Measurements from ENCODE around the gene FBXO28. TPM values are rescaled to one million over a fixed set of nuclear protein-coding genes. Genes with fewer than 3 reads are reported as not detected.

Gene FBXO28
- total RNA-seq, 1 donor from 2014 or later: 26.1 TPM

GRCh38 chr1:224157316-224157715 lies 43.4 kb downstream of the FBXO28 start:
- Mint-ChIP-seq H3K4me3 (no peak overlapping the region), H3K4me1 (ENCODE audit: unreplicated experiment) (no peaks in the 10 kb centered on the region), H3K27ac (no peak overlapping the region), H3K27me3 (no peaks in the 10 kb centered on the region), H3K9me3 (no peaks in the 10 kb centered on the region), H3K36me3 (peaks cover 20% of the 10 kb centered on the region)
- TF ChIP-seq, protein P1, sequence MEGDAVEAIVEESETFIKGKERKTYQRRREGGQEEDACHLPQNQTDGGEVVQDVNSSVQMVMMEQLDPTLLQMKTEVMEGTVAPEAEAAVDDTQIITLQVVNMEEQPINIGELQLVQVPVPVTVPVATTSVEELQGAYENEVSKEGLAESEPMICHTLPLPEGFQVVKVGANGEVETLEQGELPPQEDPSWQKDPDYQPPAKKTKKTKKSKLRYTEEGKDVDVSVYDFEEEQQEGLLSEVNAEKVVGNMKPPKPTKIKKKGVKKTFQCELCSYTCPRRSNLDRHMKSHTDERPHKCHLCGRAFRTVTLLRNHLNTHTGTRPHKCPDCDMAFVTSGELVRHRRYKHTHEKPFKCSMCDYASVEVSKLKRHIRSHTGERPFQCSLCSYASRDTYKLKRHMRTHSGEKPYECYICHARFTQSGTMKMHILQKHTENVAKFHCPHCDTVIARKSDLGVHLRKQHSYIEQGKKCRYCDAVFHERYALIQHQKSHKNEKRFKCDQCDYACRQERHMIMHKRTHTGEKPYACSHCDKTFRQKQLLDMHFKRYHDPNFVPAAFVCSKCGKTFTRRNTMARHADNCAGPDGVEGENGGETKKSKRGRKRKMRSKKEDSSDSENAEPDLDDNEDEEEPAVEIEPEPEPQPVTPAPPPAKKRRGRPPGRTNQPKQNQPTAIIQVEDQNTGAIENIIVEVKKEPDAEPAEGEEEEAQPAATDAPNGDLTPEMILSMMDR (conservative IDR thresholded peaks at IDR 0.05): no peak
- DNase-seq (ENCODE audit: extremely low spot score, unreplicated experiment): no peak

DNA sequence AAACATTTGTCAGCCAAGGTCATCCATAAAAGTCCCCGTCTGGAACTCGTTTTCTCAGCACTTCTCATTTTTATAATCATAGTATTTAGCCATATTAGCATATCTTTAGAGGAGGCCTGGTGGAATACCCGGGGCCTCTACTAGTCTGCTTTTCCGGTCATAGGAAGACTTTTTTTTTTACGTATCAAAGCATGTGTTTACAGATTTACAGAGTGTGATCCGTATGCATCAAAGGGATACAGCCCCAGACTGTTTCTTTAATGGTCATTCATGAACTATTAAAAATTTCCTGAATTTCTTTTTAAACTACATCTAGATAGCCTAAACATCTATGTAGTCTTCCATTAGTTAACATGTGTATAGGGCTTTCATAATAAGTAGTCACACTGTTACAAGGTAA lies 45.6 kb downstream of the FBXO28 start:
- Mint-ChIP-seq H3K27me3 (no peaks in the 10 kb centered on the region), H3K27ac (no peak overlapping the region), H3K36me3 (peaks cover 20% of the 10 kb centered on the region), H3K9me3 (no peaks in the 10 kb centered on the region), H3K4me3 (no peak overlapping the region), H3K4me1 (ENCODE audit: unreplicated experiment) (peaks cover under 1% of the 10 kb centered on the region)
- no peak for DNase-seq (ENCODE audit: extremely low spot score, unreplicated experiment)
- TF ChIP-seq, protein P1 (conservative IDR thresholded peaks at IDR 0.05): no peak

DNA sequence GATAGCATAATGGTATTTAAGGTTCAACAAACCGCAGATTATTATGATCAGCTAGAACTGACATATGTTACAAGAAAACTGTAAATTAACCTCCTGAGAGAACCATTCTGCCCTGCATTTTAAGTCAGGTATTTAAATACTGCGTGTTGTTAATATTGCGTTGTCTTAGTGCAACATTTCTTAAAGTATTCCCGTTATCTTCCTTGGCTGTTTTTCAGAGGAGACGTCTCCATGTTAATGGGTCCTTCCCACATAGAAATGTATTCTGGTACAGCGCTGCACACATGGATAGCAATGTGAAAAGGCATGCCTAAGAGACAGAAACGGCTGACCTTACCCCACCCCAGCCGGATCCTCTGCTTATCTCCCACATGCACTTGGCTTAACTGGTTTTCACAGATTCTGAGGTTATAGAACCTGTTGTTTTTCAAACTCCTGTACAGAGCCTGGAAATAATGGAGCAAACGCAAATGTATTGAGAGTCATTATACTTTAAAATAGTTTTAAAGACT lies 46.3 kb downstream of the FBXO28 start:
- Mint-ChIP-seq H3K36me3 (peaks cover 20% of the 10 kb centered on the region), H3K27ac (no peak overlapping the region), H3K4me1 (ENCODE audit: unreplicated experiment) (peaks cover 4% of the 10 kb centered on the region), H3K9me3 (no peaks in the 10 kb centered on the region), H3K27me3 (no peaks in the 10 kb centered on the region), H3K4me3 (no peak overlapping the region)
- DNase-seq (ENCODE audit: extremely low spot score, unreplicated experiment): no peak
- TF ChIP-seq, protein P1 (conservative IDR thresholded peaks at IDR 0.05): no peak

DNA sequence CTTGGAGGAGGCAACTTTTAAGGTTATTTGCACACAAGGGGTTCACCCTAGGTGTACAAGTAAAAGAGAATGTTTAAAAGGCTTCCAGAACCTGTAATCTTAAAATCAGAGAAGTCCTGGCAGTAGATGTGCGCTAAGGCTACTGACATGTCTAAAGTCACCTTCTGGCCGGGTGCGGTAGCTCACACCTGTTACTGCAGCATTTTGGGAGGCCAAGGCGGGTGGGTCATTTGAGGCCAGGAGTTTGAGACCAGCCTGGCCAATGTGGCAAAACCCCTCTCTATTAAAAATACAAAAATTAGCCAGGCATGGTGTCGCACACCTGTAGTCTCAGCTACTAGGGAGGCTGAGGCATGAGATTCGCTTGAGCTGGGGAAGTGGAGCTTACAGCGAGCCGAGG lies 48.9 kb downstream of the FBXO28 start:
- TF ChIP-seq, protein P1 (conservative IDR thresholded peaks at IDR 0.05): no peak
- Mint-ChIP-seq H3K9me3 (no peaks in the 10 kb centered on the region), H3K4me1 (ENCODE audit: unreplicated experiment) (peaks cover 4% of the 10 kb centered on the region), H3K4me3 (no peak overlapping the region), H3K36me3 (peaks cover 6% of the 10 kb centered on the region), H3K27ac (no peak overlapping the region), H3K27me3 (no peaks in the 10 kb centered on the region)
- DNase-seq (ENCODE audit: extremely low spot score, unreplicated experiment): no peak

DNA sequence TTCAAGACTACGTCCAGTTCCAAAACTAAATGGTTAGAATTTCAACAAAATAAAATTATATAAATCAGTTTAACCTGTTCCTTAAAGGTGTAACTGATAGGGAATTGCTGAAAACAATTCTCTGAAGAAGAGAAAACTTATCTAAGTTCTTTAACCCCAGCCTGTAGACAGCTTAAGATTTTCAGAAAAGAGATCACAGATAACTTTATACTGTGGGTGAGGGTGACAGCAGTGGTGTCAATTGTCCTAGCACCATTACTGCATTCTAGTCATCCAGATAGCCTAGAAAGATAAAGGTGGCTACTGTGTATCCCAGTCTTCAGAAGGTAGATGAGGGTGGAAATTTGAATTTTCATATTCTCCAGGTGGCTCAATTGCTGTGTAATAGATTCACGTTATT lies 49.4 kb downstream of the FBXO28 start:
- Mint-ChIP-seq H3K4me1 (ENCODE audit: unreplicated experiment) (peaks cover 4% of the 10 kb centered on the region), H3K9me3 (no peaks in the 10 kb centered on the region), H3K36me3 (peaks cover 3% of the 10 kb centered on the region), H3K4me3 (no peak overlapping the region), H3K27me3 (no peaks in the 10 kb centered on the region), H3K27ac (no peak overlapping the region)
- TF ChIP-seq, protein P1 (conservative IDR thresholded peaks at IDR 0.05): no peak
- DNase-seq (ENCODE audit: extremely low spot score, unreplicated experiment): no peak
